K562 treated with DMSO at 1 percent for 48 hours (cell line): ENCODE results near the gene GRAMD2B. TPM values are rescaled to one million over a fixed set of nuclear protein-coding genes. Genes with fewer than 3 reads are reported as not detected.

Experiments
- total RNA-seq: library from RNA; unstranded; fragments of 300-600 nt; gene quantifications from 2 replicates; pipeline ENCODE4 v1.2.3, GENCODE V29; 2022; ENCODE audit warnings: low replicate concordance; ENCODE audit errors: extremely low read depth

GRAMD2B gene
- total RNA-seq: not detected in 2 replicates

GRCh38 chr5:126422994-126423788 is at the start of gene GRAMD2B:
Gene GRAMD2B (plus strand): TSS chr5:126423409. CDS start chr5:126423607, 198 bp downstream.

Other genes with a start within 250 kb of the GRAMD2B start
- gene ALDH7A1, start 171.8 kb downstream of the GRAMD2B start, total RNA-seq: not detected in 2 replicates
- gene PHAX, start 177.5 kb downstream of the GRAMD2B start, total RNA-seq: not detected in 2 replicates